K562 (cell line): ENCODE data around the gene DNMT3A.

Experiments
- BRF2 ChIP-seq: IDR thresholded peaks from 3 replicates; pipeline ENCODE4 v1.6.1; 2011; ENCODE audit warnings: borderline replicate concordance, mild to moderate bottlenecking; ENCODE audit not compliant: insufficient read length, insufficient read depth
- LEF1 ChIP-seq: fragments of 450-650 bp; IDR thresholded peaks from 2 replicates; pipeline ENCODE4 v1.6.1; 2016; ENCODE audit warnings: mild to moderate bottlenecking
- POLR2AphosphoS2 ChIP-seq: IDR thresholded peaks from 2 replicates; pipeline ENCODE4 v1.6.1; 2012; ENCODE audit warnings: low read length, improper control_type of control experiment
- U2AF1 ChIP-seq: fragments of 200-400 bp; formaldehyde crosslinking; optimal IDR thresholded peaks from 2 replicates; pipeline ENCODE3; 2017; ENCODE audit warnings: mild to moderate bottlenecking, low read depth, low read length, moderate library complexity

GRCh38 chr2:25256488-25256875, 85.2 kb downstream of the DNMT3A start:
- TF ChIP-seq BRF2, result no peak
- TF ChIP-seq U2AF1, result no peak
- no peak for TF ChIP-seq POLR2AphosphoS2
- TF ChIP-seq LEF1, result peak; percentile 52; the same call in 1 of the 2 replicates
